NT2/D1 (cell line): ENCODE measurements around the gene CEACAM16.

Experiments used
- SUZ12 ChIP-seq: IDR thresholded peaks from 2 replicates; pipeline ENCODE4 v1.6.1; 2011; ENCODE audit not compliant: insufficient read length, insufficient read depth; ENCODE audit errors: extremely low read depth
- YY1 ChIP-seq: IDR thresholded peaks from 2 replicates; pipeline ENCODE4 v1.6.1; 2011; ENCODE audit not compliant: insufficient read length, insufficient read depth

- TF ChIP-seq YY1 = no peak
- no peak for TF ChIP-seq SUZ12
Observed at GRCh38 chr19:44705502-44706010, 6.6 kb downstream of the CEACAM16 start.
